HPDE6-E6E7 (cell line): ENCODE measurements around the gene NIM1K.
"Not testable (repeated sequence)": the region's sequence is repeated elsewhere in the genome, so short reads cannot be mapped to it uniquely, and the experiment has no call there.

Experiments
- DNase-seq: peaks from one replicate; pipeline ENCODE4 v3.0.0; 2011; ENCODE audit warnings: missing footprints; ENCODE audit errors: extremely low spot score

Gene NIM1K

GRCh38 chr5:43313035-43313853 is 121.2 kb downstream of the NIM1K start, which contains the start of gene HMGCS1:
Gene HMGCS1 (minus strand): TSS chr5:43313412. CDS start chr5:43298965, 14,447 bp downstream.
- peak; percentile 95 for DNase-seq

- DNase-seq = no peak
Observed at GRCh38 chr5:43313854-43314457, 121.9 kb downstream of the NIM1K start.

- DNase-seq = no peak
Observed at GRCh38 chr5:43314724-43315123, 122.7 kb downstream of the NIM1K start.

- peak; percentile 27 for DNase-seq
Observed at GRCh38 chr5:43315263-43315662, 123.2 kb downstream of the NIM1K start.

GRCh38 chr5:43315682-43316081 is 123.7 kb downstream of the NIM1K start:
- no peak for DNase-seq

- no peak for DNase-seq
Observed at GRCh38 chr5:43316421-43316820, 124.4 kb downstream of the NIM1K start.

- DNase-seq = no peak
Observed at GRCh38 chr5:43320846-43321245, 128.8 kb downstream of the NIM1K start.

GRCh38 chr5:43323488-43323887 is 131.5 kb downstream of the NIM1K start:
- DNase-seq = not testable (repeated sequence)

- not testable (repeated sequence) for DNase-seq
Observed at GRCh38 chr5:43325624-43326023, 133.6 kb downstream of the NIM1K start.
